ENCODE results near the gene PRKCI.

DNA sequence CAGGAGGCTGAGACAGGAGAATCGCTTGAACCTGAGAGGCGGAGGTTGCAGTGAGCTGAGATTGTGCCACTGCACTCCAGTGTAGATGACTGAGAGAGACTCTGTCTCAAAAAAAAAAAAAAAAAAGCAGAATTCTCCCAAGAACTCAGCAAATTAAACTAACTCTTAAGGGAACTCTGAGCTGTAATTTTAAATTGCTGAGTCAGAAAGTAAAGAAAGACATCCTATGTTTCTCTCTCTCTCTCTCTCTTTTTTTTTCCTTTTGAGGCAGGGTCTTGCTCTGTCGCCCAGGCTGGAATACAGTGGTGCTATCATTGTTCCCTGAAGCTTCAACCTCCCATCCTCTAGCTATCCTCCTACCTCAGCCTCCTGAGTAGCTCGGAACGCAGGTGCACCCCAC, 20.7 kb upstream of the PRKCI start:
- TF ChIP-seq, protein P1, sequence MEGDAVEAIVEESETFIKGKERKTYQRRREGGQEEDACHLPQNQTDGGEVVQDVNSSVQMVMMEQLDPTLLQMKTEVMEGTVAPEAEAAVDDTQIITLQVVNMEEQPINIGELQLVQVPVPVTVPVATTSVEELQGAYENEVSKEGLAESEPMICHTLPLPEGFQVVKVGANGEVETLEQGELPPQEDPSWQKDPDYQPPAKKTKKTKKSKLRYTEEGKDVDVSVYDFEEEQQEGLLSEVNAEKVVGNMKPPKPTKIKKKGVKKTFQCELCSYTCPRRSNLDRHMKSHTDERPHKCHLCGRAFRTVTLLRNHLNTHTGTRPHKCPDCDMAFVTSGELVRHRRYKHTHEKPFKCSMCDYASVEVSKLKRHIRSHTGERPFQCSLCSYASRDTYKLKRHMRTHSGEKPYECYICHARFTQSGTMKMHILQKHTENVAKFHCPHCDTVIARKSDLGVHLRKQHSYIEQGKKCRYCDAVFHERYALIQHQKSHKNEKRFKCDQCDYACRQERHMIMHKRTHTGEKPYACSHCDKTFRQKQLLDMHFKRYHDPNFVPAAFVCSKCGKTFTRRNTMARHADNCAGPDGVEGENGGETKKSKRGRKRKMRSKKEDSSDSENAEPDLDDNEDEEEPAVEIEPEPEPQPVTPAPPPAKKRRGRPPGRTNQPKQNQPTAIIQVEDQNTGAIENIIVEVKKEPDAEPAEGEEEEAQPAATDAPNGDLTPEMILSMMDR (conservative IDR thresholded peaks at IDR 0.05; ENCODE audit: low read depth, low read length): no peak
- TF ChIP-seq CEBPB (IDR thresholded peaks at IDR 0.05; ENCODE audit: low read depth, low read length): no peak
- no peak for TF ChIP-seq RAD21 (IDR thresholded peaks at IDR 0.05; ENCODE audit: low read length)
- no peak for TF ChIP-seq POLR2A (IDR thresholded peaks at IDR 0.05; ENCODE audit: low read depth, low read length)
- peak; percentile 76 for TF ChIP-seq MAFK (IDR thresholded peaks at IDR 0.05; ENCODE audit: low read depth, low read length)
